Ishikawa (cell line): ENCODE results near the gene LTC4S.

Experiments
- CEBPB ChIP-seq: IDR thresholded peaks from 2 replicates; pipeline ENCODE4 v1.6.1; 2012
- CREB1 ChIP-seq: IDR thresholded peaks from 2 replicates; pipeline ENCODE4 v1.6.1; 2012; ENCODE audit warnings: low read depth
- EGR1 ChIP-seq: IDR thresholded peaks from 2 replicates; pipeline ENCODE4 v1.6.1; 2012
- EP300 ChIP-seq: IDR thresholded peaks from 2 replicates; pipeline ENCODE4 v1.6.1; 2012; ENCODE audit warnings: borderline replicate concordance
- FOXM1 ChIP-seq: IDR thresholded peaks from 2 replicates; pipeline ENCODE4 v1.6.1; 2012; ENCODE audit warnings: low read depth, borderline replicate concordance
- MAX ChIP-seq: IDR thresholded peaks from 2 replicates; pipeline ENCODE4 v1.6.1; 2012
- NFIC ChIP-seq: IDR thresholded peaks from 2 replicates; pipeline ENCODE4 v1.6.1; 2012
- RAD21 ChIP-seq: IDR thresholded peaks from 2 replicates; pipeline ENCODE4 v1.6.1; 2012; ENCODE audit warnings: low read depth
- REST ChIP-seq: IDR thresholded peaks from 2 replicates; pipeline ENCODE4 v1.6.1; 2012; ENCODE audit warnings: low read depth, mild to moderate bottlenecking
- TAF1 ChIP-seq: IDR thresholded peaks from 2 replicates; pipeline ENCODE4 v1.6.1; 2012; ENCODE audit warnings: low read depth, mild to moderate bottlenecking
- TCF12 ChIP-seq: IDR thresholded peaks from 2 replicates; pipeline ENCODE4 v1.6.1; 2012; ENCODE audit warnings: low read depth
- TEAD4 ChIP-seq: IDR thresholded peaks from 2 replicates; pipeline ENCODE4 v1.6.1; 2012
- USF1 ChIP-seq: IDR thresholded peaks from 2 replicates; pipeline ENCODE4 v1.6.1; 2012
- YY1 ChIP-seq: IDR thresholded peaks from 2 replicates; pipeline ENCODE4 v1.6.1; 2012; ENCODE audit warnings: low read depth
- ZBTB7A ChIP-seq: IDR thresholded peaks from 2 replicates; pipeline ENCODE4 v1.6.1; 2012; ENCODE audit warnings: low read depth

LTC4S gene

GRCh38 chr5:179800696-179801201 is 7.0 kb downstream of the LTC4S start:
- TF ChIP-seq TAF1, result no peak
- TF ChIP-seq ZBTB7A, result no peak

GRCh38 chr5:179801304-179802206 is 7.8 kb downstream of the LTC4S start:
- no peak for TF ChIP-seq NFIC
- TF ChIP-seq RAD21, result peak; percentile 51; the same call in 1 of the 2 replicates
- no peak for TF ChIP-seq USF1

- TF ChIP-seq ZBTB7A, result no peak; the same call in 1 of the 2 replicates
- peak; percentile 72 for TF ChIP-seq MAX
- TF ChIP-seq USF1, result no peak
- TF ChIP-seq TAF1, result no peak
- peak; percentile 53 for TF ChIP-seq TCF12
- no peak for TF ChIP-seq REST
- 0 out of 2 replicates have a peak, but pooled peaks have one; percentile 6 for TF ChIP-seq TEAD4
- TF ChIP-seq EGR1, result no peak
- no peak for TF ChIP-seq CEBPB
- TF ChIP-seq NFIC, result peak; percentile 89
- TF ChIP-seq FOXM1, result no peak
- no peak for TF ChIP-seq CREB1
- TF ChIP-seq YY1, result no peak
- TF ChIP-seq EP300, result peak; percentile 55; the same call in 1 of the 2 replicates
- TF ChIP-seq RAD21, result no peak
These were observed 8.6 kb downstream of the LTC4S start for GRCh38 chr5:179802207-179802883.

- no peak for TF ChIP-seq RAD21
- no peak for TF ChIP-seq TCF12
- no peak for TF ChIP-seq TEAD4
- 0 out of 2 replicates have a peak, but pooled peaks have one; percentile 43 for TF ChIP-seq ZBTB7A
These were observed 9.3 kb downstream of the LTC4S start for GRCh38 chr5:179802950-179803562.

GRCh38 chr5:179803651-179804554 is 10.1 kb downstream of the LTC4S start:
- no peak for TF ChIP-seq EP300
- no peak for TF ChIP-seq CREB1
- no peak for TF ChIP-seq CEBPB
- TF ChIP-seq RAD21, result no peak
- no peak for TF ChIP-seq MAX

- TF ChIP-seq TAF1 (no peak), CEBPB (no peak), MAX (no peak)
These were observed 10.8 kb downstream of the LTC4S start for GRCh38 chr5:179804555-179804947.
